ENCODE results near the gene TRIM34.
"Not testable (repeated sequence)": the region's sequence is repeated elsewhere in the genome, so short reads cannot be mapped to it uniquely, and the experiment has no call there.

The TRIM34 gene, protein sequence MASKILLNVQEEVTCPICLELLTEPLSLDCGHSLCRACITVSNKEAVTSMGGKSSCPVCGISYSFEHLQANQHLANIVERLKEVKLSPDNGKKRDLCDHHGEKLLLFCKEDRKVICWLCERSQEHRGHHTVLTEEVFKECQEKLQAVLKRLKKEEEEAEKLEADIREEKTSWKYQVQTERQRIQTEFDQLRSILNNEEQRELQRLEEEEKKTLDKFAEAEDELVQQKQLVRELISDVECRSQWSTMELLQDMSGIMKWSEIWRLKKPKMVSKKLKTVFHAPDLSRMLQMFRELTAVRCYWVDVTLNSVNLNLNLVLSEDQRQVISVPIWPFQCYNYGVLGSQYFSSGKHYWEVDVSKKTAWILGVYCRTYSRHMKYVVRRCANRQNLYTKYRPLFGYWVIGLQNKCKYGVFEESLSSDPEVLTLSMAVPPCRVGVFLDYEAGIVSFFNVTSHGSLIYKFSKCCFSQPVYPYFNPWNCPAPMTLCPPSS

DNA sequence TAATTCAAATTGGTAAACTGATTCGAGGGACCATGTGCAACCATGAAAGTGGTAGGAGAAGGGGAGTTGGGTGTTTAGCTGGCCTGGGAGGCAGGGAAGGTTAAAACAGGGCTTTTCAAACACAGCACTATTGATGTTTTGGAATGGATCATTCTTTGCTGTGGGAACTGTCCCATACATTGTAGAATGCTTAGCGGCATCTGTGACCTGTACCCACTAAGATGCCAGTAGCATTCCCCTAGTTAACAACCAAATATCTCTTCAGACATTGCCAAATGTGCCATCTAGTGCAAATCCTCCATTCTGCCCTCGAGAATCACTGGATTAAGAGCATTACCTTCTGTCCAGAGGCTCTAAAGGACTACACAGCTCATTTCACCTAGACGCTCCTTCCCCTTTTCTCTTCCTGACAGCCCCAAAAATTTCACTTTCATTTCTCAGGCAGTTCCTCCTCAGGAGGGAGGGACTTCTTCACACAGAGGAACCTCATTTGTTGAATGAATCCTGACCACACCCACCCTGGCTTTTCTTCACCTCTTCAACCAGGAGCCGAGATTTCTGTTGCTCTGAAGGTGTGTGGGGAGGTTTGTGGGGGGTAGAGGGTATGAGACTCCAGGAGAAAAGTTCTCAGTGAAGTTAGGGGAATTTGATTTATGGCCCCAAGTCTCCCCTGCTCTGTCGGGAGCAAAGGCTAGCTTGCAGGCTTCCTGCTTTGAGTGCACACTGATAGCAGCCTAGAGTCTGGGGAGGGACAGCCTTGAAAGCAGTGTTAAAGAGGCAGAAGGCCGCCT is at the start of gene TRIM34:
TRIM34 (plus strand) TSS at position 513 of the 791 bp plus-strand sequence. CDS start 7,331 bp downstream, outside the sequence.
- DNase-seq: peak; percentile 75

DNA sequence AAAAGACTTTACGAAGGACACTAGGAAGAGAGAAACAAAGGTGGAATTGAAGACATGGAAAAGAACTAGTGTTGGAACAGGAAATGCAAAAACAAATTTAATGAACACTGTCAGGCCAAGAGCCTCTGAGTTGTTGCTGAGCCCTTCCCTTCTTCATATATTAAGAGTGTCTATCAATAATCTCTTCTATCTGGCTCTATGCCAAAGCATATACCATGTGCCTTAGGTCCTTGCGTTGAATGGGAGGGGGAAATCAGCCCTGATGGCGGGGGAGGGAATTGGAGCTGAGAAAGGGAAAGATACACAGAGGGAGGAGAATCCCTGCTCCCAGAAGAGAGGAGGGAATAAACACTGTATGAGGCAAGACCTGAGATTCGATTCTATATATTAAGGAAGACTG is 49.6 kb upstream of the TRIM34 start:
- DNase-seq: no peak

DNA sequence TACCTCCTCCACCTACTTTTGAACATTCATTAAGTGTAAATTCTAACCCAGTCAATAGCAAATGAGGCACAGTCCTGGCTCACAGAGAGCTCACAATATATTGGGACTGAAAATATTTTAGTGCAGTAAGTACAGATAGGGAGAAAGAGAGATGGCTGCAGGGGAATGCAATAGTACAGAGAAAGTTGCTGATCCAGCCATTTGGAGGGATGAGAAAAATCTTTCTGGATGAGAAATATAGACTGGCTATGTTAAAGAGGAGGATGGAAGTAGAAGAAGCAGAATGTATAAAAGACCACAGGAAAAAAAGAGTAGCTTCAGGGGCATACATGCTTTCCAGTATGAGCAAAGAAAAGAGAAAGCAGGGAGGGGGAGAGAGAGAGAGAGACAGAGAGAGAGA is 47.7 kb upstream of the TRIM34 start:
- no peak for DNase-seq

DNA sequence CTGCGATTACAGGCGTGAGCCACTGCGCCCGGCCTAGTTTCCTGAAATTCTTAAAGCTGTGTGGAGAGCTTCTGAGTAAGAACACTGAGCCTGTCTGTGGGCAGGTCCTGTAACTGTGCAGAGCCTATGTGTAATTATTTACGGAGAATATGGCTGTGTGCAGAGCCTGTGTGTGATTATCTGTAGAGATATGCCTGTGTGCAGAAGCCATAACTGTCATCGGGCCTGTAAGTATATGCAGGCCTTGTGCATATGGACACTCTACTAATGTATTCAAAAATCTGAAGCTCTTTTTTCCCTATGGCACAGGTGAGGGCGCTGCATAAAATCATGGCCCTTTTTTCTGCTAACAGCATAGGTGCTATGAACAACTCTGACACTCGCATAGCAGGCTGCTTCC is 44.2 kb upstream of the TRIM34 start, which contains the start of gene OR52B6:
OR52B6 (plus strand) TSS at position 301 of the 400 bp plus-strand sequence; CDS start at position 301, 0 bp downstream.
- DNase-seq: no peak

DNA sequence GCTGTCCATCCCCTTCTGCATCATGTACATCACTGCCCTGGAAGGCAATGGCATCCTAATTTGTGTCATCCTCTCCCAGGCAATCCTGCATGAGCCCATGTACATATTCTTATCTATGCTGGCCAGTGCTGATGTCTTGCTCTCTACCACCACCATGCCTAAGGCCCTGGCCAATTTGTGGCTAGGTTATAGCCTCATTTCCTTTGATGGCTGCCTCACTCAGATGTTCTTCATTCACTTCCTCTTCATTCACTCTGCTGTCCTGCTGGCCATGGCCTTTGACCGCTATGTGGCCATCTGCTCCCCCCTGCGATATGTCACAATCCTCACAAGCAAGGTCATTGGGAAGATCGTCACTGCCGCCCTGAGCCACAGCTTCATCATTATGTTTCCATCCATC is 43.8 kb upstream of the TRIM34 start:
- no peak for DNase-seq

DNA sequence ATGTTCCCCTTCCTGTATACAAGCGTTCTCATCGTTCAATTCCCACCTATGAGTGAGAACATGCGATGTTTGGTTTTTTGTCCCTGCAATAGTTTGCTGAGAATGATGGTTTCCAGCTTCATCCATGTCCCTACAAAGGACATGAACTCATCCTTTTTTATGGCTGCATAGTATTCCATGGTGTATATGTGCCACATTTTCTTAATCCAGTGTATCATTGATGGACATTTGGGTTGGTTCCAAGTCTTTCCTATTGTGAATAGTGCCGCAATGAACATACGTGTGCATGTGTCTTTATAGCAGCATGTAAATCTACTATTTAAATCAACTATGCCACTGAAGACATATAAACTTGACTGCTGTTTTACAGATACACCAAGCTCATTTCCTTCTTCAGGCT is 40.3 kb upstream of the TRIM34 start:
- not testable (repeated sequence) for DNase-seq

DNA sequence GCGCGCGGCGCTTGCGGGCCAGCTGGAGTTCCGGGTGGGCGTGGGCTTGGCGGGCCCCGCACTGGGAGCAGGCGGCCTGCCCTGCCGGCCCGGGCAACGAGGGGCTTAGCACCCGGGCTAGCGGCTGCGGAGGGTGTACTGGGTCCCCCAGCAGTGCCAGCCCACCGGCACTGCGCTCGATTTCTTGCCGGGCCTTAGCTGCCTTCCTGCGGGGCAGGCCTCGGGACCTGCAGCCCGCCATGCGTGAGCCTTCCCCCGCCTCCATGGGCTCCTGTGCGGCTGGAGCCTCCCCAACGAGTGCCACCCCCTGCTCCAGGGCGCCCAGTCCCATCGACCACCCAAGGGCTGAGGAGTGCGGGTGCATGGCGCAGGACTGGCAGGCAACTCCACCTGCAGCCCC is 34.9 kb upstream of the TRIM34 start:
- not testable (repeated sequence) for DNase-seq

DNA sequence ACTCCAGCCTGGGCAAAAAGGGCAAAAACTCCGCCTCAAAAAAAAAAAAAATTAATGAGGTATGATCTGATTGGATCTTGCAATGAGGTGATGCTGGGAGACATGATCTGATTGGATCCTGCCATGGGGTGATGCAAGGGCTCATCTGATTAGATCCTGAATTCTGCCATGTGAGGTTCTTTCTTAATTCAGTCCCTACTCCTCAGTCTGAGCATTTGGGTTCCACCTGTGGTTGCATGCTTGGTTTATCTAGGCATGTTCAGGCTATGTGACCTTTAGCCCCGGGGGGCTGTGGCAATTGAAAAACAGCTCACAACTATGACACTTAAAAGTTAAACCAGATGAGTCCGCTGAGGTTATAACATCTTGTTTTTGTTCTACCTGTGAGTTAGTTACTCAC is 33.2 kb upstream of the TRIM34 start:
- DNase-seq: no peak

DNA sequence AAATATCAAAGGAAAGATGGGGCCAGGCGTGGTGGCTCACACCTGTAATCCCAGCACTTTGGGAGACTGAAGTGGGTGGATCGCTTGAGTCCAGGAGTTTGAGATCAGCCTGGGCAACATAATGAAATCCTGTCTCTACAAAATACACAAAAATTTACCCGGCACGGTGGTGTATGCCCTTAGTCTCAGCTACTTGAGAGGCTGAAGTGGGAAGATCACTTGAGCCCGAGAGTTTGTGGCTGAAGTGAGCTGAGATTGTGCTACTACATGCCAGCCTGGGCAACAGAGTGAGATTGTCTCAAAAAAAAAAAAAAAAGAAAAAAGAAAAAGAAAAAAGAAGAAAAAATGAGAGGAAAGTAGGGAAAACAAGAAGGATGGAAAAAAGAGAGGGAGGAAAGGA is 32.2 kb upstream of the TRIM34 start:
- DNase-seq: no peak

DNA sequence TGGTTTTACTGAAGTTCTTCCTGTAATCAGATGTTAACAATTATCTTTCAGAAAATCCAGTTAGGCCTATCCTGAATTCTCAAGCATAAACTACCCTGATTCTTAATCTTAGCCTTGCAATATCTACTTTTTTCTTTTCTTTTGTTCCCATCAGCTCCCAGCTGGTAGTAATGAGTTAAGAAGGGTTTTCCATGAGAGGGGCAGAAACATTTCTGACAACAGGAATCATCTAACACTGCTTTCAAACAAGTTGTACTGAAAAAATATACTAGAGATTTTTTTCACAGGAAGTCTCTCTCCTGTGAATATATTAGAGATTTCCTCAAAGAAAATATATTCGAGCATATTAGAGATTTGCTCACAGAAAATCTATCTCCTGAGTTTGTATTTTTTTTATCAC is 31.7 kb upstream of the TRIM34 start:
- DNase-seq: no peak

DNA sequence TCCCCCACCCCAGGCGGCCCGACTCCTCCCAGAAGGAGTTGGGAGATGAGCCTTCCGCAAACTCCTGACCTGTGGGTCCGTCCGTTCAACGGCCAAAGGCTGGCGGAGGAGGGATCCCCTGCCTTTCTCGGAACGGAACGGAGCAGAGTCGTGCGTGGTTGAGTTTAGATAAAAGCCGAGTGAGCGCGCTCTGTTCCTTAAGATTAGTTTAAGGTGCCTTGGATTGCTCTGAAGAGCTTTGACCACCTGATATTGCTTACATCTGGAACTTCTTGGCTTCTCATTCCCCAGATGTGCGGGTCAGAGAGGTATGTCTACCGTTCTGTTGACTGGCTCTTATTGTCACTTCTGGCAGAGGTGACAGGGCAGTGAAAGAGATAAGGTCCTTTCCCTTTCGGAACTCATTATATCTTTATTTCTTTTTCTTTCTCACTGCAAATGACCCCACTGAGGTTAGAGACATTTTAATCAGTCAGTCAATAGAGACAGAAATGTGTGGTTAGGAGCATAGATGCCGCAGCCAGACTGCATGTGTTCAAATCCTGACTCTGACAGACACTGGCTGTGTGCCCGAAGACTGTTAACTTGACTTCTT is 28.1 kb upstream of the TRIM34 start, which contains the start of gene TRIM6:
TRIM6 (plus strand) TSS at position 31 of the 595 bp plus-strand sequence; CDS start at position 292, 261 bp downstream.
- DNase-seq: peak; percentile 11

DNA sequence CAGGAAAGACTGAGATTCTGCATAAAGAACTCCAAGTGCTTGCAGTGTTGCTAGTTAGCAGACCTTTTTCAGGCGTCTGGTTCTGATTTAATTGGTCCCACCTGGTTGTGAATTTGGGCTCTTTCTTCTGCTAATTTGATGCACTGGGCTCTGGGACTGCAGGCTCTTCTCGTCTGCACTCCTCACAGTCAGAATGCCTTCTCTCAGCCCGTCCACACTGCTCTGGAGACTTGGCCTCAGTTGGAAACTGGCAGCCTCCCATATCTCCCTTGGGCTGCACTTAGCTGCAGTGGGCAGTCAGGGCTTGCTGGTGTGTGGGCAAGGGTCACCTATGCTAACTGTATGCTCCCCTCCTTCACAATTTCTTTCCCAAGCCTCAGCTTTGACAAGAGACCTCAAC is 26.8 kb upstream of the TRIM34 start:
- DNase-seq: no peak

DNA sequence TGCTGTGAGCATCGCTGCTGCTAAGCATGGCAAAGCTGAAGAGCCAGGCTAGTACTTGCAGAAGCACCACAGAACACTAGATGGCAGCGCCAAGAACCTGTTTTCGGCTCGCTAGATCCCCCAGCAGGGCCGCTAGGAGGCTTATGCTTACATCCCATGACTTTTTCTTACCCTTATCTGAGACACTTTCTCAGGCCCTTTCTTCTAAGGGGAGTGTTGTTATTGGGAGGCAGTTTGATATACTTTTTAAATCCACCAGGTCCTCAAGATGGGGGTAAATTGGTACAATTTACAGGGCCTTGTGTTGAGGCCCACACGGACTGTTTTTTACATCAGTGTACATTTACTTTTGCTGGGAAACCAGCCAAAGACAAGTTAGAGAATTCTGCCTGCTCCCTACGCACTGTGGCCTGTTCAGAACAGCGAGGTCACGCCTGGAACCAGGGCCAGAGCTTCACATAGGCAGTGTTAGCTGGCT is 24.4 kb upstream of the TRIM34 start:
- peak; percentile 68 for DNase-seq

DNA sequence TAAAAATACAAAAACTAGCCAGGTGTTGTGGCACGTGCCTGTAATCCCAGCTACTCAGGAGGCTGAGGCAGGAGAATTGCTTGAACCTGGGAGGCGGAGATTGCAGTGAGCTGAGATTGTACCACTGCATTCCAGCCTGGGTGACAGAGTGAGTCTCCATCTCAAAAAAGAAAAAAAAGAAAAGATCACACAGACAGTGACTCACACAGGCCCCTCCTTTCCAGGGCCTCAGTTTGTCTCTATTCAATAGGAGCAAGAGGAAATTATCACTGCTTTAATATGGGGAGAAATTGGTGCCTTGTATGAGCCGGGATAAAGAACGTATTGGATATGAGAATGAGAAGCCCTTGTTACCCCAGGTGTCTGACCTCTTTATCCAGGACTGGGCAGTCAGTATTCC is 22.0 kb upstream of the TRIM34 start:
- not testable (repeated sequence) for DNase-seq

DNA sequence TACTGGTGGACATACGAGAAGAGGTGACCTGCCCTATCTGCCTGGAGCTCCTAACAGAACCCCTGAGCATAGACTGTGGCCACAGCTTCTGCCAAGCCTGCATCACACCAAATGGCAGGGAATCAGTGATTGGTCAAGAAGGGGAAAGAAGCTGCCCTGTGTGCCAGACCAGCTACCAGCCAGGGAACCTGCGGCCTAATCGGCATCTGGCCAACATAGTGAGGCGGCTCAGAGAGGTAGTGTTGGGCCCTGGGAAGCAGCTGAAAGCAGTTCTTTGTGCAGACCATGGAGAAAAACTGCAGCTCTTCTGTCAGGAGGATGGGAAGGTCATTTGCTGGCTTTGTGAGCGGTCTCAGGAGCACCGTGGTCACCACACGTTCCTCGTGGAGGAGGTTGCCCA is 21.5 kb upstream of the TRIM34 start:
- no peak for DNase-seq

DNA sequence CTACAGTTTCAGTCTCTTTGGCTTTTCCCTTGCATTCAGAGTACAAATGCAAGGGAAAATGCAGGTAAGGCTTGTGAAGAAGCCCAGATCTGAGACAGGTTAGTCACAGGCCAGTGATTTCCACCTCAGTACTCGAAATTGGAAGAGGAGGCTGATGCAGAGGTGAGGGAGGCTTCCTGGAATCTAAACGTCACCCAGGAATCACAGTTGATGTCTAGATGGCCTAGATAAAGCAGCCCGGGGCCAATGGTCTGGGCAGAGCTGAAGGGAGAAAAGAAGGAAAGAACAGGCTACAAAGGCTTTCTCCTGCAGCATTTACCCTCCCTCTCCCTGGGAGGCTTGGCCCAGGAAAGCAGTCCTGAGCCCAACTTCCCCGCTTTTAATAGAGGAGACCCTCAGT is 19.9 kb upstream of the TRIM34 start:
- DNase-seq: no peak

DNA sequence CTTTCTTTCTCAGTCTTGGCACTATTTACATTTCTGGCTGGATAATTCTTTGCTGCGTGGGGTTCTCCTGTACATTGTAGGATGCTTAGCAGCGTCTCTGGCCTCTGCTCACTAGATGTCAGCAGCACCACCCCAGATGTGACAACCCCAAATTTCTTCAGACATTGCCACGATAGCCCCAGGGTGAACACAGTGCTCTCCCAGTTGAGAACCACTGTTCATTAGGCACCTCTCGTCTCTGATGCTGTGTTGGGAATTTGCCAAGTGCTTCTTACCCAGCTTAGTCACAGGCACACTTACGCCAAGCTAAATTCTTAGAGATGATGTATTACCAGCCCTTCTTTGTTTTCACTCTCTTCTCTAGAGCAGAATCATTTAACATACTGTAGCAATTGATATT is 19.0 kb upstream of the TRIM34 start:
- DNase-seq: no peak

DNA sequence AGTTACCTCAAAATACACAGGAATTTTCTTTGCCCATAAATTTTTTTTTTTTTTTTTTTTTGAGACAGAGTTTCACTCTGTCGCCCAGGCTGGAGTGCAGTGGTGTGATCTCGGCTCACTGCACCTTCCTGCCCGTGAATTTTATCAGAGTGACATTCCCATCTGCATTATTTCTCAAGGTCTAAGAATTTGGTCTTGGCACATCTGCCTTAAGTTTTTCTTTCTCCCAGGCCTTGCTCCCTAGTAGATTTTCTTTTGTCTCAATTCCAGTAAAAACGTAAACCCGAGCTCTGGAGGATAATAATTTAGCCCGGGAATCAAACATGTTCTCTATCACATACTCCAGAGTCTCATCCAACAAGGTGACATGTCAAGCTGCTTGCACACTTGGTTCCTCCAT is 16.0 kb upstream of the TRIM34 start:
- no peak for DNase-seq

DNA sequence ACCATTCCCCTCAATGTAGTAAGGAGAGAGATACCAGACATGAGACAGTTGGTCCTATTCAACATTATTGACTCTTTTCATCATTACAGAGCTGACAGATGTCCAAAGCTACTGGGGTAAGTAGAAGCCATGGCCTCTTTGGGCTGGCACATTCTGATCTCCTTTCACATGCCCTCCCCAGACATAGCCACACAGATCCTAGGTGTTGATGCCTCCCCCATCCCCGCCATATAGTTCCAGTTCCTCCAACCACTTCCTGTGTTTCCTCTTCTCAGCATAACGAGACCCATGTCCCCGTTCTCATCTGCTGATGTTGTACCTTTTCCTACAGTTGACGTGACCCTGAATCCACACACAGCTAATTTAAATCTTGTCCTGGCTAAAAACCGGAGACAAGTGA is 14.4 kb upstream of the TRIM34 start:
- DNase-seq: no peak

DNA sequence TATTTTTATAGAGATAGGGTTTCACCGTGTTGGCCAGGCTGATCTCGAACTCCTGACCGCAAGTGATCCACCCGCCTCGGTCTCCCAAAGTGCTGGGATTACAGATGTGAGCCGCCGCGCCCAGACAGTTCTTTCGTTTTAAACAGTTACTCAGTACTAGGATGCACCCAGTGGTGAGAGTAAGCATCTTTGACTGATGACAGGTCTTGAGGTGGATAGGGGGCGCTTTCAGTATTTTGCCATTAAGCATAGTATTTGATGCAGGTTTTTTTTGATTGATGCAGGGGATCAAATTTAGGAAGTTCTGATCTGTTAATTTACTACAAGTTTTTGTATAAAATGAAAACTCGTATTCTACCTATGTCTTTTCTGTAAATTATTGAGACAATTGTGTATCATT is 13.2 kb upstream of the TRIM34 start:
- DNase-seq: no peak

DNA sequence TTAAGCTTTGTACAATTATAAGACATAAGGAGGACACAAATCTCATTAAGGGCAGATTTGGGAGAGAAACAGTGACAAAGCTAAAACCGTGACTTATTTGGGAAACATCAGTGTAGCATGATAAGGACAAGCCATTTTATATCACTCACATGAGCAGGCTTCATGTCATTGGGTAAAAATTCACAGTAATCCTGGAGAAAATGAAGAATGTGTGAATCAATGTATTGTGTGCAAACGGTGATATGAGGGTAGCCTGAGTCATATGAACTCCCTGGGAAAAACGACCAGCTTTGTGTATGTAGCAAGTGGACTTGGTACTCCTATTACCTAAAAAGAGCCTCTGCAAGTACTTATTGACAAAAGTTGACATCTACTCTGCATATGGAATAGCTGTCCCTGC is 6.0 kb upstream of the TRIM34 start:
- DNase-seq: no peak

DNA sequence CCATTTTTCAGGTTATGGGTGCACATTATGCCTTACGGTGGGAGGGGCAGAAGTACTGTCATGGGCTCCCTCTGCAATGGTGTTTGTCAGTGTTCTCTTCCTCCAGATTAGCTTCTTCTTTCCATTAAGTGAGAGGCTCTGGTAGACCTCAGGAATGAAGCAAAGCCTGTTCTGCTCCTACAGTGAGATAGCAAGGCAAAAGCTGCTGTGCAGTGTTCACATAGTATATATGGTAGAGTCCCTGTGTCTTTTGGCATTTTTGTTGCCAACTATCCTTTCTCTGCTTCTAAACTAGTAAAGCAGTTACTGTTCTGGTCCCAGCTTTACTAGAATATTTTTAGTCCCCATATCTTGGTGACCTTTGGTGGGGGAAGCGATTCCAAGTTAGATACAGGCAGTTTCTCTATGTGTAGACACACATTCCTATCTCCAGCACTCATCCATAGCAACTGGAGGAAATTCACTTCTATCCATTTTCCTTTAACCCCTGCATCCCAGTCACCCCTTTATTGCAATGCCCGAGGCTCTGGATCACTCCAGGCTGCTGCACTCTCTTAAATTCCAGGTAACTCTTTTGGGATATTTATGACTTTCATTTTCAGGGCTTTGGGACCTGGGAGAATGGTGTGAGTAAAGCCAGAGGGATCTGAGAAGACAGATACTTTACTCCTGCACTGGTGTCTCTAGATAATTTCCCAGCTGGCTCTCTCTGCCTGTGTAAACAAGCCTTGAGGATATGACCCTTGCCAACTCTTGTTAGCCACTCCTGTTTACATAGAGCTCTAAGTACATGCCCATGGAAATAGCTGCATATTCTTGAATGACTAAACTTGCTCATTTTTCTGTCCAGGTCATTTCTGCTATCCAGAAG is 3.9 kb upstream of the TRIM34 start:
- DNase-seq: no peak

All from CD4-positive, alpha-beta T cell treated with Interleukin-6 for 4 hours (primary cell).